Hematopoietic multipotent progenitor cell (in vitro differentiated cells): Measurements from ENCODE around the gene CDK2AP2. TPM values are rescaled to one million over a fixed set of nuclear protein-coding genes. Genes with fewer than 3 reads are reported as not detected.
"Not testable (repeated sequence)": the region's sequence is repeated elsewhere in the genome, so short reads cannot be mapped to it uniquely, and the experiment has no call there.

Experiments used
- DNase-seq, 3 donors: peaks; one replicate each; pipeline ENCODE4 v3.0.0-alpha.2; 2011 to 2015; ENCODE audit warnings: low read depth in 2 of 3, low spot score in 2 of 3
- total RNA-seq: library from RNA; depleted of rRNA; stranded (reverse); fragments of >200 nt; gene quantifications from one replicate; pipeline ENCODE4 v1.2.3, GENCODE V29; 2012

CDK2AP2 gene
- total RNA-seq, 1 donor: 42.5 TPM

DNA sequence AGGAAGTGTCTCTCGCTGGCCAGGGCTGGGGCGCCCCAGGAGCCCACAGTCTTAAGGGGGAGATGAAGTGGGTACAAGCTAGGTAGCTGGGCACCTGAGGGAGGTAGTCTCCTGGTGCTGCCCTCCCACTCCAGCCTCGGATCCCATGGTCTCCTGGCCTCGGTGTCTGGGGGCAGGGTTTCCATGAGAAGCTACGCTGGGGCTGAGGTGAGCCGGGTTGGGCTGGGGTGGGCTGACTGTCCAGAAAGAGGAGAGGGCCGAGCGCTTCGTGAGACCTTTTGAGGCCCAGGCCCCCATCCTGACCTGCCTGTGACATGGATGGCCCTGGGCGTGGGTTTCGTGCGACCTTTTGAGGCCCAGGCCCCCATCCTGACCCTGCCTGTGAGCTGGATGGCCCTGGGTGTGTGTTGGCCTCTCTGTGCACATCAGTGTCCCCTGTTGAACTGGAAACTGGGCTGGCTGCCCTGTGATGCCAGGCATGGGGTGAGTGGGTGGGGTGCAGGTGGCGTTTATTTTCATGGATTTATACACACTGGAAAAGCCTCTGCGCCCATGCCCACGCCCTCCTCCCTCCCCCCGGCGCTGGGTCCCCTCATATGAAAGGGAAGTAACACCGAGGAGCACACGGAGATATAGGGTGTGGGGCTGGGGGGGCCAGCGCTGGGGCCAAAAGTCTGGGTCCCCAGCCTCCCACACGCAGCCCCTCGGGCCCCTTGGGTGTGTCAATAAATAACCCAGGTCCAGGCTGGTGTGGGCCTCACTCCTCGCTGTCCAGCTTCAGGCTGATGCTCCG lies 16.5 kb downstream of the CDK2AP2 start:
- DNase-seq: no peak

DNA sequence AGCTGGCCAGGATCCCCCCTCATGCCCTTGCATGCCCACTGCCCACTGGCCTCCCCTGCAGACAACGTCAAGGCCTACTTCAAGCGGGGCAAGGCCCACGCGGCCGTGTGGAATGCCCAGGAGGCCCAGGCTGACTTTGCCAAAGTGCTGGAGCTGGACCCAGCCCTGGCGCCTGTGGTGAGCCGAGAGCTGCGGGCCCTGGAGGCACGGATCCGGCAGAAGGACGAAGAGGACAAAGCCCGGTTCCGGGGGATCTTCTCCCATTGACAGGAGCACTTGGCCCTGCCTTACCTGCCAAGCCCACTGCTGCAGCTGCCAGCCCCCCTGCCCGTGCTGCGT lies 17.3 kb downstream of the CDK2AP2 start:
- no peak for DNase-seq

DNA sequence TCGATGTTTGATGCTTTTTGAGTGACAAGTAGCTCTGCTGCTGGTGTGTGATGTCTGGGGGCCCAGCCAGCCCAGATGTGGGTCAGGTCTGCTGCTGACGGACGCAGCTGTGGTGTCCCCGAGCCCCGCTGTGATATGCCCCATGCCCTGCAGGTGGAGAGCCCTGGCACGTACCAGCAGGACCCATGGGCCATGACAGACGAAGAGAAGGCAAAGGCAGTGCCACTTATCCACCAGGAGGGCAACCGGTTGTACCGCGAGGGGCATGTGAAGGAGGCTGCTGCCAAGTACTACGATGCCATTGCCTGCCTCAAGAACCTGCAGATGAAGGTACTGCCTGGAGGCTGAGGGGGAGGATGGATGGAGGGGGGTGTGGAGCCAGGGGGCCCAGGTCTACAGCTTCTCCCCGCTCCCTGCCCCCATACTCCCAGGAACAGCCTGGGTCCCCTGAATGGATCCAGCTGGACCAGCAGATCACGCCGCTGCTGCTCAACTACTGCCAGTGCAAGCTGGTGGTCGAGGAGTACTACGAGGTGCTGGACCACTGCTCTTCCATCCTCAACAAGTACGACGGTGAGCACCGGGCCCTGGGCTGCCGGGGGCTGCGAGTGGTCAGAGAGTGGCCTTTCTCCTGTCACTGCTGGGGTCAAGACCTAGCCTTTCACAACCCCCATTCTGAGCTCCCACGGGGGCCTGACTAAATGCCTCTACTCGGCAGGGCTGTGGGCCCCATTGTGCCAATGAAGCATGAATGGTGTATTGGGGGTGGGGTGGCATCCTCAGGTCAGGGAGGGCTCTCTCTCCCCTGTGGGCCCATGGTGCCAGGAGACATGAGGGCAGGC lies 17.9 kb downstream of the CDK2AP2 start:
- no peak for DNase-seq

DNA sequence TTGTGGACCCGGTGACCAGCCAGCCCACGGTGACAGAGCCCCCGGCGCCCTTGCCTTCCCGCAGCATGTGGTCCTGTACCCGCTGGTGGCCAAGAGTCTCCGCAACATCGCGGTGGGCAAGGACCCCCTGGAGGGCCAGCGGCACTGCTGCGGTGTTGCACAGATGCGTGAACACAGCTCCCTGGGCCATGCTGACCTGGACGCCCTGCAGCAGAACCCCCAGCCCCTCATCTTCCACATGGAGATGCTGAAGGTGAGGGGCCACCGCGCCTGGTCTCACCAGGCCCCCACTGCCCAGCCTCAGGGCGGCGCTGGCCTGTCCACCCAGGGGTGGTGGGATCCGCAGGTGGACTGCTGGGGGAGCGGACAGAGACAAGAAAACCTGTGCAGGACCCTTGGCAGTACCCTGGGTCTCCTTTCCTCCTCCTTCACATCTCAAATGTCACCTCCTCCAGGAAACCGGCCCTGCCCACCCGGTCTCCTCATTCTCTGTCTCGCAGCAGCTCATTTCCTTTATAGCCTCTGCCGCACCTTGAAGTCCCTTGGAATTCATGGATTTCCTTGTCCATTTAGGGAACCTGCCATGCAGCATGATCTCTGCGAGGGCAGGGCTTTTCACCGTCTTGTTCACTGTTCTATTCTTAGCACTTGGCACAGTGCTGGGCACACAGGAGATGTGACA lies 18.6 kb downstream of the CDK2AP2 start:
- no peak for DNase-seq

DNA sequence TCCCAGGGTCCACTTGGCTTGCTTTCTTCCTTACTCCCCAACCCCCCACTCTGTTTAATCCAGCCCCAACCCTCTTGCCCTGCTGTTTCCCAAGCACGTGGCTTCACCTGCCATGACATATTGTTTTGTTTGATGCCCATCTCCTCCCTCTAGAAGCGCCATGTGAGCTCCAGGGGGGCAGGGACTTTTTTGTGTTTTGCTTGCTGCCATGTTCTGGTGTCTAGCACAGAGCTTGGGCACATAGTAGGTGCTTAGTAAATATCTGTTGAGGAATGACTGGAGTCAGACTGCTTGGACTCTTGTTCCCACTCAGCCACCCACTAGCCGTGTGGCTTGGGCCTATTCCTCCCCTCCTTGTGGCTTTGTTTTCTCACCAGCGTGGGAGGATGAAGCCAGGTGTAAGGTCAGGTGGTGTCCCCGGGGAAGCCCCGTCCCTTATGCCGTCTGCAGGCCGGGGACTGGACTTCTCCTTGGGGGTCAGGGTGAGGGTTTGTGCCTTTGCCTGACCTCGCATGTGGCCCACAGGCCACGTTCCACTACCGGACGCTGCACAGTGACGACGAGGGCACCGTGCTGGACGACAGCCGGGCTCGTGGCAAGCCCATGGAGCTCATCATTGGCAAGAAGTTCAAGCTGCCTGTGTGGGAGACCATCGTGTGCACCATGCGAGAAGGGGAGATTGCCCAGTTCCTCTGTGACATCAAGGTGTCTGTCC lies 21.3 kb downstream of the CDK2AP2 start:
- DNase-seq: no peak

DNA sequence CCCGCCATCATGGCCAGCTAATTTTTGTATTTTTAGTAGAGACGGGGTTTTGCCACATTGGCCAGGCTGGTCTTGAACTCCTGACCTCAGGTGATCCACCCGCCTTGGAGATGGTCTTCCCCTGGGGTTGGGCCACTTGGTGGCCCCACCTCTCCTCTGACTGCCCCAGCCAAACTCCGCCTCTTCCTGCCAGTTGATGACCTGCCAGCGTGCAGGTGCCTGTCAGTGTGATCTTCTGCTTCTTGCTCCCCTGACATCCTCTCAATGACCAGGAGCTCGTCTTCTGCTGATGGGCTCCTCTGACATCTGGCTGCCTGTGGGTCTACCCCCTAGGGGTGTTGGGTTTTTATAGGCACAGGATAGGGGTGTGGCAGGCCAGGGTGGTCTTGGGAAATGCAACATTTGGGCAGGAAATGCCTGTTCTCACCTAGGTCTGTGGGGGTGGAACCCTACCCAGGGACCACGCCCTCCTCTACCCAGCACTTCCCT lies 22.0 kb downstream of the CDK2AP2 start:
- DNase-seq: not testable (repeated sequence)

DNA sequence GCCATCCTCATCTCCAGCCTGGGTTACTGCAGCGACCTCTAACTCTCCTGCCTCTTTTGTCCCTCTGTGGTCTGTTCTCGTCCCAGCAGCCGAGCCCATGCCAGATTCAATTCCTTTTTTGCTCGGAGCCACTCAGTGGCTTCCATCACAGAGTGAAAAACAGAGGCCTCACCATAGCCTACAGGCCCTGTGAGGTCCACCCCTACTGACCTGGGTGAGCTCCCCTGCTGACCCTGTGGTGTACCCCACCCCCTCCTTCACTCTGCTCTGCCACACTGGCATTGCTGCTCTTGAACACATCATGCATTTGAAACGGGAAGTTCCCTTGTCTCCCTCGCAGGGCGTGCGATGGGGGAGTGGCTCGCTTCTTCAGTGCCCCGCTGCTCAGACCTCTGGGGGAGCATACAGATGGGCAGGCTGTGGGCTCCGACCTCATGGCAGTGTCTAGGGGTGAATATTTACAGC lies 23.1 kb downstream of the CDK2AP2 start:
- DNase-seq: peak in 2 of 3 donors; percentile 59 to 70

DNA sequence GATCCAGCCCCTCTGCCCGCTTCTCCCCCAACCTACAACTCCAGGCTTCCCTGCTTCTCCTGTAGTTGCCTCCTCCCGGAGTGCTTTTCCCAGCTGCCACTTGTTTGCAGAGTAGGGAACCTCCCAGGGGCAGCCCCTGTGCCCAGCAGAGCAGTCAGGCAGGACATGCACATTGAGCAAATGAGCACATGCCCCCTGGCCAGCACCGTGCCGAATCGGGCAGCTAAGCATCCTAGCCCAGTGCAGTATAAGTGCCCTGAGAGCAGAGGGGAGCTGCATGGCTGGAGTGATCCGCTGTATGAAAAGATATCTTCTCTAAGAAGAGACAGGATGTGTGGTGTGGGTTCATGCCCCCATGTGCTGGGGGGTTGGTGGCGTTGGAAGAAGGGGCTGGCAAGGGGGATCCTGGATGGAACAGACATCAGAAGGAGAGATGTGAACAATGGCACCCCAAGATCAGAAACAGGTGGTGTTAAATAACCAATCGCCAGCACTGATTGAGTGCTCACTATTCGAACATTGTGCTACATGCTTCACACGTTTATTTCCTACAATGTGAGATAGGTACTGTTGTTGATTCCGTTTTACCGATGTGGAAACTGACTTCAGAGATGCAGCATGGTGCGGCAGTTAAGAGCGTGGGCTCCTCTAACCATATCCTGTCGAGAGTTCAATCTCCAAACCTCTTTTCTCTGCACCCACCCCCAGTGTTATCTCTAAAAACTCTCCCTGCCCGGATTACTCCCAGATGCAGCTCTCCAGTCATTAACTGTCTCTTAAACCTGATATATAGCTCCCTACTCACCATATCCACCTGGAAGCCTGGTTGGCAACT lies 23.9 kb downstream of the CDK2AP2 start:
- no peak for DNase-seq

DNA sequence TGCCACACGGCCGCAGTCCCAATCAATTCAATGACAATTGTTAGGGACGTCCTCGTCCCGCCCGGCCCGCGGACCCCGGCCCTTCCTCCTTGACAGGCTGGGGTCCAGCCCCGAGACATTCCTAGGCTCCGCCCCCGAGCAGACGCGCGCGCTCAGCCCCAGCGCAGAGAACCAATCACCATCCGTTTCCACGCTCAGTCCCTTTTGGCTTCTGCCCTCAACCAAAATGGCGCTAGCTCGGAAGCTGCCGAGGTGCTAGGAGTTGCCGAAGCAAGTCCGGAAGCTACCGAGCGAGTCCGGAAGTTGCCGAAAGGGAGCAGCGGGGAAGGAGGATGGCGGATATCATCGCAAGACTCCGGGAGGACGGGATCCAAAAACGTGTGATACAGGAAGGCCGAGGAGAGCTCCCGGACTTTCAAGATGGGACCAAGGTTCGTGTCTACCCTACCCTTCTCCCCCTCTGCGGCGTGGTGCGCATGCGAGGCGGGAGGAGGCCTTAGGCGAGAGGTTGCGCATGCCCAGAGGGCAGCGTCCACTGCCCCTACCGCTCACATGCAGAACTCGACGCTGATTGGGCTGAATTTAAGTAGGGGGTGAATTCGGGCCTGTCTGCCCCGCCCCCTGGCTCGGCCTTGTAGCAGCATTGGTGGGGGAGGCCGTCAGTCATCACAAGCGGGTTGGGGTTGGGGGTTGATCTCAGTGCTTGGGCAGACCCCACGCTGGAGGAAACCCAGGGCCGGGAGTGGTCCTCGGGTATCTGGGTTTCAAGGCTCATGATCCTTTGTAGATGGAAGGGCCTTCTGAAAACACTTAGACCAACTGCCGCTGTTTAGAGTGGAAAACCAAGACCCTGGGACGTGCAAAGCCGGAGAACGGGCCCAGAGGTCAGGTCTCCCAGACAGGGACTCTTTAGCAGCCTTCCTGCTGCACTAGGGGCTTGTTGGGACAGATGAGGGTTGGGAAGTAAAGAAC lies 24.8 kb downstream of the CDK2AP2 start, which contains the start of gene AIP:
Gene AIP, plus strand, starts transcription at position 200 of the 972 bp plus-strand sequence. Its CDS starts 133 bp downstream, at position 333.
- peak; percentile 92 to 99 (median 98) for DNase-seq

DNA sequence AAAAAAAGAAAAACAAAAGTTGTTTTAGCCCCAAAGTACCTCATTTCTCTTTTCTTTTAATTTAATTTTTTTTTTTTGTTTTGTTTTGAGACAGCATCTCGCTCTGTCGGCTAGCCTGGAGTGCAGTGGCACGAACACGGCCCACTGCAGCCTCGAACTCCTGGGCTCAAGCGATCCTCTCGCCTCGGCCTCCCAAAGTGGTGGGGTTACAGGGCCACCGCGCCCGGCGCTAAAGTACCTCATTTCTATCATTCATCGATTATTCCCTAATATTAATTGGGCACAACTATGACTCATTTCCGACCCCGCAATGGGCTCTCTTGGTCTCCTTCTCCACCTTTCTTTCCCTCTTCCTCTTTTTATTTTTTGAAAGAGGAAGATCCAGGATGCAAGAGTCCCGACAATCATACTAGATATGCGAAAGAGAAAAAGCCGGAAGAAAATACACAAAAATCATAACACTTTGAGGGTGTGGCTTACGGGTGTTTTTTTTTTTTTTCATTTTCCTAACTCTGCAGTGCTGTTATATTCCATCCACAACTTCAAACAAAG lies 25.6 kb downstream of the CDK2AP2 start:
- no peak for DNase-seq

DNA sequence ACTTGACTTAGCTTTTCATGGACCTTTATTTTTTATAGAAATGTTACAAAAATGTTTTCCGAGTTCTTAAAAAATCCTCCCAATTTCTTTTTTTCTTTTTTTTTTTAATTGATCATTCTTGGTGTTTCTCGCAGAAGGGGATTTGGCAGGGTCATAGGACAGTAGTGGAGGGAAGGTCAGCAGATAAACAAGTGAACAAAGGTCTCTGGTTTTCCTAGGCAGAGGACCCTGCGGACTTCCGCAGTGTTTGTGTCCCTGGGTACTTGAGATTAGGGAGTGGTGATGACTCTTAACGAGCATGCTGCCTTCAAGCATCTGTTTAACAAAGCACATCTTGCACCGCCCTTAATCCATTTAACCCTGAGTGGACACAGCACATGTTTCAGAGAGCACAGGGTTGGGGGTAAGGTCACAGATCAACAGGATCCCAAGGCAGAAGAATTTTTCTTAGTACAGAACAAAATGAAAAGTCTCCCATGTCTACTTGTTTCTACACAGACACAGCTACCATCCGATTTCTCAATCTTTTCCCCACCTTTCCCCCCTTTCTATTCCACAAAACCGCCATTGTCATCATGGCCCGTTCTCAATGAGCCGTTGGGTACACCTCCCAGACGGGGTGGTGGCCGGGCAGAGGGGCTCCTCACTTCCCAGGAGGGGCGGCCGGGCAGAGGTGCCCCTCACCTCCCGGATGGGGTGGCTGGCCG lies 30.5 kb downstream of the CDK2AP2 start:
- DNase-seq: not testable (repeated sequence)

DNA sequence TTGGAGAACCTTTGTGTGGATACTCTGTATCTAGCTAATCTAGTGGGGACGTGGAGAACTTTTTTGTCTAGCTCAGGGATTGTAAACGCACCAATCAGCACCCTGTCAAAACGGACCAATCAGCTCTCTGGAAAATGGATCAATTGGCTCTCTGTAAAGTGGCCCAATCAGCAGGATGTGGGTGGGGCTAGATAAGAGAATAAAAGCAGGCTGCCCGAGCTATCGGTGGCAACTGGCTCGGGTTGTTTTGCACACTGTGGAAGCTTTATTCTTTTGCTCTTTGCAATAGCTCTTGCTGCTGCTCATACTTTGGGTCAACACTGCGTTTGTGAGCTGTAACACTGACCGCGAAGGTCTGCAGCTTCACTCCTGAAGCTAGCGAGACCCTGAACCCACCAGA lies 31.3 kb downstream of the CDK2AP2 start:
- DNase-seq: not testable (repeated sequence)

DNA sequence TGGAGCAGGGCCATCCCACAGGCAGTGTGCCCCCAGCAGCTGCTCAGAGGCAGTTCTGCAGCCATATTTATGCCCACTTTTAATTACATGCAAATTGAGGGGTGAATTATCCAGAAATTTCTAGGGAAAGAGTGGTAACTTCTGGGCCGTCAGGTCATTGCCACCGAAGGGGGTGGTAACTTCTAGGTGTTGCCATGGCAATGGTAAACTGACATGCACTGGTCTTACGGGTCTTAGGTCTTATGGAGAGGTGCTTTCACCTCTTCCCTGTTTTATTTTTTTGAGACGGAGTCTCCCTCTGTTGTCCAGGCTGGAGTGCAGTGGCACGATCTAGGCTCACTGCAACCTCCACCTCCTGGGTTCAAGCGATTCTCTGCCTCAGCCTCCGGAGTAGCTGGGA lies 35.1 kb downstream of the CDK2AP2 start:
- no peak for DNase-seq

DNA sequence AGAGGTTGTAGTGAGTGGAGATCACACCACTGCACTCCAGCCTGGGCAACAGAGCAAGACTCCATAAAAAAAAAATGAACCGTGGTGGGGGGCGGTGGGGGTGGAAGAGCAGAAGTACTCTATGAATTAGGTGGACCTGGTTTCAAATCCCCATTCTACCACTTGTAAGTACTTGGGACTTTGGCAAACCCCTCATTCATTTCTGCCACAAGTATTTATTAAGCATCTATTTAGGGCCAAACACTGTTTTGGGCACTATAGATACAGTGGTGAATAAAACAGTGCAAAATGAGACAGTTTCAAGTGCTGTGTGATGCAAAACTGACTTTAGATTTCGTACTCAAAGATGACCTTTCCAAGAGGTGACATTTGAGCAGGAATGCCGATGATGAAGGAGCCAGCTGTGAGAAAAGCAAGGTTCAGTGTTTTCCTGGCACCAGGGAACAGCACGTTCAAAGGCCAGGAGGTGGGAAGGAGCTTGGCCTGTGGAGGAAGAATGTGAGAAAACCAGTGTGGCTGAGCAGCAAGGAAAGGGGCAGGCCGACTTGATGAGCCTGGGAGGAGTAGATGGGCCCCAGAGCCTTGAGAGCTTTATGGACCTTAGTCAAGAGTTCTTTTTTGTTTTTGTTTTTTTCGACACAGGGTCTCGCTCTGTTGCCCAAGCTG lies 37.5 kb downstream of the CDK2AP2 start:
- DNase-seq: no peak

DNA sequence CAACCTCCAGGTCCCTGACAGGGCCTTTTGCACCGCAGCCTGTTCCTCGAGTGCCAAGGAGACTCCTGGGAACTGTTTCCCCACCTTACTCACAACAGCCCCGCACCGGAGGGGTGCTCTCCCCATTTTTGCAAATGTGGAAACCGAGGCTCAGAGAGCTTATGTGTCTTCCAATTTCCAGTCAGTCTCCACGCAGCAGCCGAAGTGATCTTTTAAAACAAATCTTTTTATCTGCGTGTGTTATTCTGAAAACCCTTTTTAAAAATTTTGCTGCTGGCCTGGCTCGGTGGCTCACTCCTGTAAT lies 38.5 kb downstream of the CDK2AP2 start:
- DNase-seq: no peak

DNA sequence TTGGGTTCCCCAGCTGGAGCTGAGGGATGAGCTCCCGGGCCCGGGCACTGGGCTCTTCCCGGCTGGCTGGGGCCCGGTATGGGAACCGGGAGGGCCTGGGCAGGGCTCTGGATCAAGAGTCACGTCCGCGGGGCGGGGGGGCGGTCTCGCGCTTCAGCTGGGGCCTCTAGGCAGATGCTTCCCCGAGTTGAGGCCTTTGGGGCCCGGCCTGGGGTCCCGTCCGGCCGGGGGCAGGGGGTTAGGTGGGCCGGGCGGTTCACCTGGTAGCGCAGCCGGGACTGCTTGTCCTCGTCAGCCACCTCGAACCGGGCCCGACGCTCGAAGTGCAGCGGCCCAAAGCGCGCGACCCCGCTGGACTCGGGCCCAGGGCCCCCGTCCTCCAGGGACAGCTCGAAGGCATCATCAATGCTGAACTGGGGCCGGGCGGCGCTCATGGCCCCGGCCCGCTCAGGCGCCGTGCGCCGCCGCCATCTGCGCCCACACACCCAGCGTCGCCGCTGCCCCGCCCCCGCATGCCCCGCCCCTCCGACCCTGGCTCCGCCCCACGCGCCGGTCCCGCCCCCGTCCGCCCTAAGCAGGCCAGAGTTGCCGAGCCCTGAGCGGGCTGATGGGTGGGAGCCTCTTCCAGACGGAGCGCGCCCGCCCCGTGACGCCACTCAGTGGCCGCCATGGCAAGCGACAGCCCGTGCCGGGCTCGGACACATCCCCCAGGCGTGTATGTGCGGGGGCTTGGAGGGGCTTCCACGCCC lies 39.0 kb downstream of the CDK2AP2 start, which contains the start of gene TMEM134:
Gene TMEM134, minus strand, starts transcription at position 493 of the 749 bp plus-strand sequence. Its CDS starts 59 bp downstream, at position 434.
- DNase-seq: peak; percentile 84 to 93 (median 92)
